ENCODE data around the gene MAP2K3. TPM values are rescaled to one million over a fixed set of nuclear protein-coding genes. Genes with fewer than 3 reads are reported as not detected.
A peak's percentile ranks its signal among the peaks of the same experiment; 100 is the strongest.
"Not testable (repeated sequence)": the region's sequence is repeated elsewhere in the genome, so short reads cannot be mapped to it uniquely, and the experiment has no call there.

MAP2K3 gene
- total RNA-seq, 1 donor from 2014 or later: 68.3 TPM

DNA sequence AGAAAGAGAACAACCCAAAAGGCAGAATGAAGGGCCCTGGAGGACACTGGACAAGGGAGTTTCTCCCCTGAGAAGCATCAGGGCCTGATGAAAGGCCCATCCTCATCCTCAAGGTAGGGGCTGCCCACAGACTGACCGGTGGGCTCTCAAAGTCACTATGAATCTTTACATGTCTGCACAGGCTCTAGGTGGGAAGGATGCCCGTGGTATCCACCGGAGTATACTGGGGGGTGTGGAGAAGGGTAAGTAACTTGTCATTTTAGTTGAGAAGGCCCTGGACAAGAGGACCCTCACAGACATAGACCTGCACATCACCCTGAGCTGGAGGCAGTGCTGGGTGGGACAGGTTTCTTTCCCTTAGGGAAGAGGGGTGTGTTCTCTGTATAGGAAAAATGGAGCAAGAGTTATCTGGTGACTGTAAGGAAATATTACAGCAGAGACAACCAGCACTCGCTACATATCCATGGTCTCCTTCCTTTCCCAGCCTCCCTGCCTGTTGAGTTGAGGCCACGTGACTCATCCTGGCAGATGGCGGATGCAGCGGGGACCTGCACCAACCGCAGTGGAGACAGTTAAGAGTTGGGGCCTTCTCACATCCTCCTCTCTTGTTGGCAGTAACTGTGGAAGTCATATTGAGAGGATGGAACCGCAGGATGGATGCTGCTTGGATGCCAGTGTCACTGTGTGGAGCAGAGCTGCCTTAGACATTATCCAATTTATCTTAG is 46.1 kb downstream of the MAP2K3 start:
- H3K27me3 ChIP-seq: no peaks in the 10 kb centered on the region
- ATAC-seq (peak; percentile 37), DNase-seq (peak; percentile 38)
- TF ChIP-seq CTCF (IDR thresholded peaks at IDR 0.05): no peak
- intact Hi-C loops (cut with DNase I): no loop called here
- H3K36me3 ChIP-seq: no peaks in the 10 kb centered on the region
- no peak overlapping the region for H3K27ac ChIP-seq
- H3K4me1 ChIP-seq: no peaks in the 10 kb centered on the region
- no peaks in the 10 kb centered on the region for H3K9me3 ChIP-seq
- no peak overlapping the region for H3K4me3 ChIP-seq

DNA sequence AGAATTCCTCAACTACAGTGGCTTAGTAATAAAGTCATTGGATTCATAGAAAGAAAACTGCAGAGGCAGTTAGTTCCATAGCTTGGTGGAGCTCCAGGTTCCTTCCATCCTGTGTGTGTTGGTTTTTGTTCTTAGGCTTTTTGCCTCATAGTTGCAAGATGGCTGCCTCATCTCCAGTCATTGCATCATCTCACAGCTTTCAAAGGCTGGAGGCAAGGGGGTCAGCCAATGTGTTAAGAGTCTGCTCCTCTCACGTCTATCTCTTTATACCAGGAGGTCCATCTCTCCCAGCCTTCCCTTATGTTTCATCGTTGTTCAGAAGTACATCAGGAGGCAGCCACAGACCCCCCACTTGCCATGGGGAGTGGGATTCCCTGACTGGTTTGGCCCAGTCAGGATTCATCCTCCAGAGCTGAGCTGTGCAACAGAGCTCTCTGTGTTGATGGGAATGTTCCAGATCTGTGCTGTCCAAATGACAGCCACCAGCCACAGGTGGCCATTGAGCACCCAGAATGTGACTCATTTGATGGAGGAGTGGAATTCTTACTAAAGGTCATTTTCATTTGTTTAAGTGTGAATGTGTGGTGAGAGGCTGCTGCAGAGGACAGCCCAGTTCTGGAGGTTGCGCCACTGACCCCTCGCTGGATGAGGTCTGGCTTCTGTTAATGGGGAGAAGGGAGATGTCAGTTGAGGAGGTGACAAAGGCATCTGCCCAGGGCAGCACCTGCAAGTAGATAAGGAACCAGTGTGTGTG is 52.2 kb downstream of the MAP2K3 start:
- H3K36me3 ChIP-seq; H3K4me3 ChIP-seq; H3K9me3 ChIP-seq; ATAC-seq; H3K27ac ChIP-seq; intact Hi-C loops (cut with DNase I); H3K4me1 ChIP-seq; H3K27me3 ChIP-seq: not testable (repeated sequence)
- peak; percentile 34 for DNase-seq

GRCh38 chr17:21337981-21338625 is 53.6 kb downstream of the MAP2K3 start:
- H3K9me3 ChIP-seq; ATAC-seq; H3K4me3 ChIP-seq; intact Hi-C loops (cut with DNase I); H3K4me1 ChIP-seq; H3K27ac ChIP-seq; H3K27me3 ChIP-seq; H3K36me3 ChIP-seq: not testable (repeated sequence)
- DNase-seq: peak; percentile 36

DNA sequence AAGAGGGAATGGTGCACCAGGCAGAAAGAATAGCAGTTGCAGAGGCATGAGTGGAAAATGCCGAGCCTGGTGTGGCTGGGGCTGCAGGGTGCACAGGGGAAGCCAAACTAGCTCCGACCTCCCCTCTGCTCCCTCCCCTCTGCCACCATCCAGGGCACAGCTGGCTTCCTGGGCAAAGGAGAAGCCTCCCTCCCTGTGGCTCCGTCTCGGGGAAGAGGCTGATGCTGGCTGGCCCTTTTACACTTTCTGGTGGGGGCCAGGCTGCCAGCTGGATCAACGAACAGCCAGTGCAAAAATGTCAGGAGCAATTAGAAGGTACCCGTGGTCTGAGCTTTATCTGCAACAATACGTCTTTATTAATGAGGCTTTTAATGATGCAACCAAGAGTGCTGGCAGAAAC is 54.5 kb downstream of the MAP2K3 start:
- Histone ChIP-seq H3K27me3 (no peaks in the 10 kb centered on the region), H3K9me3 (no peaks in the 10 kb centered on the region), H3K27ac (no peak overlapping the region), H3K4me3 (no peak overlapping the region), H3K4me1 (no peaks in the 10 kb centered on the region), H3K36me3 (no peaks in the 10 kb centered on the region)
- intact Hi-C loops (cut with DNase I): no loop called here
- TF ChIP-seq CTCF (IDR thresholded peaks at IDR 0.05): no peak
- ATAC-seq (no peak), DNase-seq (peak; percentile 39)

GRCh38 chr17:21339571-21339970 is 55.1 kb downstream of the MAP2K3 start:
- H3K27ac ChIP-seq; H3K27me3 ChIP-seq; H3K36me3 ChIP-seq; H3K9me3 ChIP-seq; H3K4me1 ChIP-seq; intact Hi-C loops (cut with DNase I); ATAC-seq; H3K4me3 ChIP-seq: not testable (repeated sequence)
- peak; percentile 25 for DNase-seq

DNA sequence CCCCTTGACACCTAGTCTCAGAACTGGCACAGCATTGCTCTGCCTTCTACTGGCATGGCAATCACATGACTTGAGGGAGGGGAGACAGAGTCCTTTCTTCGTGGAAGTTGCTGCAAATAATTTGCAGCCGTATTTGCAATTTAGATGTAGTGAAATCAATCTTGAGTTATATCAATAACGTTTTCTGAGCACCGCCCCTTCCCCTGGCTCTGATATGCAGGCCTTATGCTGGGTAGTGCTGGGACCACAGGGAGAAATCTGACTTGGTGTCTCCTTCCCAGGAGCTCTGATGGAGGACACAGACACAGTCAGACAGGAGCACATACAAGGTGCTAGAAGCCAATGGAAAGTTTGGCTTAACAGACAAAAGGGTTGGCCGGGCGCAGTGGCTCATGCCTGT is 55.9 kb downstream of the MAP2K3 start:
- H3K27ac ChIP-seq; H3K4me3 ChIP-seq; intact Hi-C loops (cut with DNase I); H3K27me3 ChIP-seq; ATAC-seq; H3K4me1 ChIP-seq; DNase-seq; H3K36me3 ChIP-seq; H3K9me3 ChIP-seq: not testable (repeated sequence)

DNA sequence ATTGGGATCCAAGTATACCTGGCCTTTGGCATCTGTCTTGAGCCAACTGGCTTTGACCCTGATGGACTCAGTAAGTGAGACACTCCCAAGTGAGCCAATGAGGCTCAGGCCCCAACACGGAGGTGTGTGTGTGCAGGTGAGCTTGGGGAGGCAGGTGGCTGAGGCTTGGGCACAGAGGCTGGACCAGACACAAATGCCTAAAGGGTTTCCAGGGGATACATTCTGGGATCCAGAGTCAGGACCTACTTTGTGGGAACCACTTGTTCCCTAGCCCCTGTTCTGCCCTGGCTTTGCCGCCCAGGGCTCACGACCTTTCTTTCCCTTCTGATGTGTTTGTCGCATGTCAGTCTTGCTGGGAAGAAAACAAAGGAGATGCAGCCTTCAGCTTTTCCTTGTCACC is 56.8 kb downstream of the MAP2K3 start:
- ATAC-seq; H3K36me3 ChIP-seq; intact Hi-C loops (cut with DNase I); H3K4me3 ChIP-seq; H3K4me1 ChIP-seq; H3K27ac ChIP-seq; H3K9me3 ChIP-seq; H3K27me3 ChIP-seq: not testable (repeated sequence)
- DNase-seq: peak; percentile 31

DNA sequence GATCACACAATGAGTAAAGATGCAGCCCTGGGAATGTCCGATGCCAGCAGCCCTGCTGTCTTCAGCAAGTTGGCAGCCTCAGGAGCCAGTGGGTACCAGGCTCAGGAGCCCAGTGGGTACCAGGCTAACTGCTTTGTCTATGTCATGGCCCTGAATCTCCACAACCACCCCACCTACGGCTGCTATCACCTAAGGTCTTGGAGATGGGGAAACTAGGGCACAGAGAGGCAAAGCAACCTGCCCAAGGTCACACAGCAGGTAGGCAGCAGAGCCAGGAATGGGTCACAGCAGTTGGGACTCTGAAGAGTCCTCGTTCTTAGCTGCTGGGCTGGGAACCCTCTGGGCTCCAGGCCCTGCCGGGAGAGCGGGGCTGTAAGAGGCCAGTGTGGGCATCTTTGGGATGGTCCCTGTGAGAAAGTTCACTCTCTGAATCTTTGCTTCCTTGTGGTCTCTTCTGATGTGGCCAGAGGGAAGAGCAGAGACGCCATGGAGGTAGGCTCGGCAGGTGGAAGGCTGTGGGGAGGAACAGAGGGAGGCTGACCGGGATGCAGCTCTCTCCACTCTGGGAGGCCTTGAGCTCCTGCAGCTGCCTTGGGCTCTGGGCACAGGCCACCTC is 57.5 kb downstream of the MAP2K3 start:
- peak; percentile 36 for DNase-seq

DNA sequence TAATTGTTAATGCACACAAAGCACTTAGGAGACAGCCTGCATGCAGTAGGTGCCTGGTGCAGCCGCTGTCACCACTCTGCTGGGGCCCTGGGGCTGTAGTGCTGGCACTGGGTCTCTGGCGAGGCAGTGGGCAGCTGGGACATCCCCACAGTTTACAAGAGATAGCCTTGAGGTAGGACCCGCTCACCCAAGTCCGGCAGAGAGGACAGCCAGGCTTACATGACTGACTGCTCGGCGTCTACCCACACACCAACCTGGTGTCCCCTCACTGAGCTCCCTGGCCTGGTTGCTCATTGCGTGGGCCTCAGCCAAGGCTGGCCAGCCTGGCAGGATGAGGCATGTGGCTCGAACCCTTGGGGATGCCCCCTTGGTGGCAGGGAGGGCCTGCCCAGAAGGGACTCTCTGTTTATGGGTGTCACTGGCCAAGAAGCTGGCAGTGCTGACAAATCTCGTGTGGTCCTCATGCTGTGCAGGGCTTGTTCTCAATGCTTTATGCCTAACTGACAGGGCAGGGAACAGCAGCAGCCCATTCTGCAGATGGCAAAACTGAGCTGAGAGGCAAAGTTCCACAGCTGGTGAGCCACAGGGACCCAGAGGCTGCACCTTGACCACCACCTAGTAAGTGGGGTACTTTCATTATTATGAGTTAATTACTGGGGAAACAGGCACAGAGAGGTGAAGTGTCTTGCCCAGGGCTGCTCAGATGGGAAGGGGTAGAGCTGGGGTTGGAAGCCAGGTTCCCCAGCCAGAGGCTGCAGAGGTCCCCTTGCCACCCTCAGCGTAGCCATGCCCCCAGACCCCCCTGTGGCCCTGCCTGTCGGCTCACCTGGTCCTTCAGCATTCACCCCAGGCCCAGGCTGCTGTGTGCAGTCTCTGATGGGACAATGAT is 58.8 kb downstream of the MAP2K3 start:
- H3K9me3 ChIP-seq; intact Hi-C loops (cut with DNase I); H3K27ac ChIP-seq; ATAC-seq; H3K4me1 ChIP-seq; H3K36me3 ChIP-seq; H3K27me3 ChIP-seq; H3K4me3 ChIP-seq: not testable (repeated sequence)
- peak; percentile 61 for DNase-seq

More for the DNA sequence above, 57.5 kb downstream of the MAP2K3 start:
- H3K4me1 ChIP-seq; H3K4me3 ChIP-seq; H3K36me3 ChIP-seq; intact Hi-C loops (cut with DNase I); H3K9me3 ChIP-seq; H3K27me3 ChIP-seq; H3K27ac ChIP-seq; ATAC-seq: not testable (repeated sequence)

DNA sequence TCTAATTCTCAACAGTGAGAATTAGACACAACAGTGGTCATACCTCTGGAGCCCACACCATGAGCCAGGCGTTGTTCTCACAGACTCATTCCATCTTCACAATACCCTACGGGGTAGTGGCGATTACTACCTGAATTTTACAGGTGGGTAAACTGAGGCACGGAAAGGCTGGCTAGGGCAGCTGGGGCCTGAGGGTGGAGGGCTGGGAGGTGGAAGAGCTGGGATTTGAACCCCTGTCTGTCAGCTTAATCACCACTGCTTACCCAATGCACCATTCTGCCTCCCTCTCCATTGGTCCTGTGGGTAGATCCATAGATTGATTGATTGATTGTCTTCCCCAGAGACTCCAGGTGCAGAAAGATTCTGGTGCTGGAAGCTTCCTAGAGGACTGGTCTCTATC is 60.3 kb downstream of the MAP2K3 start:
- intact Hi-C loops (cut with DNase I); DNase-seq; ATAC-seq; H3K36me3 ChIP-seq; H3K4me1 ChIP-seq; H3K9me3 ChIP-seq; H3K4me3 ChIP-seq; H3K27me3 ChIP-seq; H3K27ac ChIP-seq: not testable (repeated sequence)

Data from upper lobe of right lung (tissue), 1 donor.